T-cell (primary cell): ENCODE measurements around the gene NUDT22. TPM values are rescaled to one million over a fixed set of nuclear protein-coding genes. Genes with fewer than 3 reads are reported as not detected.

ENCODE experiments used
- ATAC-seq, 4 experiments: fragments of 200-7000 bp in 3 of 4; fragments of 150-1000 bp in 1 of 4; cut with Tn5 transposase; replicated peaks in 1 of 4; 1 replicate in 3 of 4; 2 replicates in 1 of 4; pipeline ENCODE4 v1.10.0; 2021; ENCODE audit warnings: moderate library complexity in 3 of 4, mild to moderate bottlenecking in 2 of 4, moderate number of reproducible peaks in 1 of 4
- CTCF ChIA-PET, 2 donors: fragments of 300-600 bp; sonication (Branson Sonifier 250); formaldehyde crosslinking; loops; one replicate each; lab custom pipeline; 2022; ENCODE audit warnings: antibody characterized with exemption in 2 of 2; lab: Charles Lee
- POLR2A ChIA-PET, 2 donors: fragments of 300-600 bp; sonication (Branson Sonifier 250); formaldehyde crosslinking; loops; one replicate each; lab custom pipeline; 2022; ENCODE audit warnings: antibody characterized with exemption in 2 of 2; lab: Charles Lee
- DNase-seq, 35 experiments: peaks; one replicate each; pipeline versions ENCODE4 v3.0.0 to v3.0.0-alpha.2; 2013 to 2023
- H3K27ac ChIP-seq: one replicate; pipeline ENCODE4 v1.5.1; 2013; ENCODE audit warnings: low read length
- H3K27me3 ChIP-seq, 2 experiments: replicated peaks in 1 of 2; 1 replicate in 1 of 2; 2 replicates in 1 of 2; pipeline versions ENCODE4 v1.6.1 to v1.7.0; 2013; ENCODE audit warnings: low read length in 1 of 2, mixed read lengths in 1 of 2; ENCODE audit not compliant: control insufficient read depth in 2 of 2, insufficient read depth in 2 of 2; ENCODE audit errors: extremely low read depth in 1 of 2
- H3K36me3 ChIP-seq, 2 donors: 1 replicate in 1 of 2; 2 replicates in 1 of 2; pipeline versions ENCODE4 v1.6.1 to v1.7.0; 2013; ENCODE audit warnings: low read length in 1 of 2; ENCODE audit not compliant: control insufficient read depth in 2 of 2, insufficient read depth in 1 of 2; ENCODE audit errors: extremely low read depth in 1 of 2
- H3K4me1 ChIP-seq, 2 experiments: 1 replicate in 1 of 2; 2 replicates in 1 of 2; pipeline versions ENCODE4 v1.6.1 to v1.7.0; 2013; ENCODE audit warnings: low read length in 2 of 2, mixed read lengths in 1 of 2; ENCODE audit not compliant: insufficient read depth in 2 of 2, control insufficient read depth in 1 of 2; ENCODE audit errors: extremely low read depth in 1 of 2
- H3K4me3 ChIP-seq, 2 donors: 1 replicate in 1 of 2; 2 replicates in 1 of 2; pipeline versions ENCODE4 v1.5.1 to v1.7.0; 2013; ENCODE audit warnings: mild to moderate bottlenecking in 2 of 2, low read length in 1 of 2, moderate library complexity in 1 of 2; ENCODE audit not compliant: control insufficient read depth in 1 of 2; ENCODE audit errors: extremely low read depth in 1 of 2
- H3K9me3 ChIP-seq: 2 replicates; pipeline ENCODE4 v1.7.0; 2013
- H3K27ac Mint-ChIP-seq, 2 donors: one replicate each; pipeline ENCODE4 v1.8.0; 2020 to 2021; ENCODE audit warnings: mild to moderate bottlenecking in 2 of 2, mixed read lengths in 2 of 2
- H3K27me3 Mint-ChIP-seq, 2 donors: one replicate each; pipeline ENCODE4 v1.8.0; 2021 to 2022; ENCODE audit warnings: mixed read lengths in 2 of 2
- H3K36me3 Mint-ChIP-seq: one replicate; pipeline ENCODE4 v1.8.0; 2021; ENCODE audit warnings: mixed read lengths
- H3K4me1 Mint-ChIP-seq, 3 donors: one replicate each; pipeline ENCODE4 v1.8.0; 2020 to 2022; ENCODE audit warnings: mixed read lengths in 3 of 3, mild to moderate bottlenecking in 1 of 3
- H3K4me3 Mint-ChIP-seq, 3 donors: one replicate each; pipeline ENCODE4 v1.8.0; 2020 to 2022; ENCODE audit warnings: mild to moderate bottlenecking in 3 of 3, mixed read lengths in 3 of 3, moderate library complexity in 3 of 3
- H3K9me3 Mint-ChIP-seq, 3 donors: one replicate each; pipeline ENCODE4 v1.8.0; 2020 to 2022; ENCODE audit warnings: mixed read lengths in 3 of 3
- WGBS: methylation state at CpG from one replicate; pipeline ENCODE4 v1.1.5; 2013; ENCODE audit warnings: missing lambda C conversion rate; ENCODE audit not compliant: insufficient coverage; 5-methylcytosine and 5-hydroxymethylcytosine counted together
- total RNA-seq, 35 experiments: library from RNA in 6 of 35; stranded (reverse) in 6 of 35; fragments of 120-200 nt in 1 of 35; gene quantifications; one replicate each; pipeline versions ENCODE4 v1.2.1 to v1.2.4 and lab custom pipeline; 2013 to 2026

Gene NUDT22
- total RNA-seq, 5 donors from 2014 or later (not counting 1 experiment from before 2014, with no cell fraction given): 49.7 to 108 (median 97.5) TPM

- H3K36me3 ChIP-seq: peaks cover 16 to 52% of the 10 kb centered on the region in 2 donors
- no peak for DNase-seq
- Mint-ChIP-seq H3K36me3 (peaks cover 29% of the 10 kb centered on the region), H3K27me3 (no peaks in the 10 kb centered on the region), H3K4me1 (peaks cover 33 to 45% (median 44%) of the 10 kb centered on the region in 3 donors), H3K4me3 (no peak overlapping the region), H3K27ac (peak overlapping the region; percentile 85 to 87), H3K9me3 (no peaks in the 10 kb centered on the region)
- ChIA-PET POLR2A (interaction anchor here in 1 of 2 donors (0.6 kb wide), 1 partner anchor 101 kb away, joined by 3 read pairs; the partner anchor contains the start of gene ESRRA), CTCF (interaction anchor here (0.7 to 4.8 kb wide), 19 partner anchors 10 to 1477 kb away, joined by 3 to 122 read pairs (median 5); partner anchors contain the start of genes BAD (in 1 of the 2), CATSPERZ (in 1 of the 2), ESRRA (in 1 of the 2) and FKBP2 (in 1 of the 2))
- H3K27ac ChIP-seq: no peak overlapping the region
- 100% methylated on average over 3 of the region's 16 CpGs for WGBS
- H3K4me1 ChIP-seq: peaks cover 14 to 44% of the 10 kb centered on the region in 2 experiments
- no peaks in the 10 kb centered on the region for H3K27me3 ChIP-seq
- H3K9me3 ChIP-seq: no peaks in the 10 kb centered on the region
- no peak overlapping the region for H3K4me3 ChIP-seq
- no peak for ATAC-seq
These were observed 22.0 kb upstream of the NUDT22 start for GRCh38 chr11:64204080-64204440.

- Histone ChIP-seq H3K27me3 (no peaks in the 10 kb centered on the region), H3K9me3 (no peaks in the 10 kb centered on the region), H3K36me3 (peaks cover 18 to 55% of the 10 kb centered on the region in 2 donors), H3K4me1 (peaks cover 14 to 49% of the 10 kb centered on the region in 2 experiments), H3K27ac (no peak overlapping the region), H3K4me3 (no peak overlapping the region)
- H3K27me3 Mint-ChIP-seq: no peaks in the 10 kb centered on the region
- peaks cover 29% of the 10 kb centered on the region for H3K36me3 Mint-ChIP-seq
- peak overlapping the region; percentile 17 to 68 (median 65) for H3K4me3 Mint-ChIP-seq
- H3K27ac Mint-ChIP-seq: peak overlapping the region; percentile 85 to 87
- peak; percentile 46 to 70 (median 48) for ATAC-seq
- peak; percentile 68 to 95 (median 83) for DNase-seq
- no peaks in the 10 kb centered on the region for H3K9me3 Mint-ChIP-seq
- 17% methylated on average over 1 of the region's 7 CpGs for WGBS
- CTCF ChIA-PET: interaction anchor here (0.7 to 4.8 kb wide), 20 partner anchors 9 to 1477 kb away, joined by 3 to 122 read pairs (median 4); partner anchors contain the start of genes BAD (in 1 of the 2), CATSPERZ (in 1 of the 2), ESRRA (in 1 of the 2) and FKBP2 (in 1 of the 2)
- POLR2A ChIA-PET: interaction anchor here (0.6 to 1.0 kb wide), 4 partner anchors 97 to 222 kb away, joined by 3 to 7 read pairs (median 4); partner anchors contain the start of gene ESRRA (in 1 of the 2)
- H3K4me1 Mint-ChIP-seq: peaks cover 36 to 47% (median 47%) of the 10 kb centered on the region in 3 donors
These were observed 21.5 kb upstream of the NUDT22 start for GRCh38 chr11:64204464-64204989.

DNA sequence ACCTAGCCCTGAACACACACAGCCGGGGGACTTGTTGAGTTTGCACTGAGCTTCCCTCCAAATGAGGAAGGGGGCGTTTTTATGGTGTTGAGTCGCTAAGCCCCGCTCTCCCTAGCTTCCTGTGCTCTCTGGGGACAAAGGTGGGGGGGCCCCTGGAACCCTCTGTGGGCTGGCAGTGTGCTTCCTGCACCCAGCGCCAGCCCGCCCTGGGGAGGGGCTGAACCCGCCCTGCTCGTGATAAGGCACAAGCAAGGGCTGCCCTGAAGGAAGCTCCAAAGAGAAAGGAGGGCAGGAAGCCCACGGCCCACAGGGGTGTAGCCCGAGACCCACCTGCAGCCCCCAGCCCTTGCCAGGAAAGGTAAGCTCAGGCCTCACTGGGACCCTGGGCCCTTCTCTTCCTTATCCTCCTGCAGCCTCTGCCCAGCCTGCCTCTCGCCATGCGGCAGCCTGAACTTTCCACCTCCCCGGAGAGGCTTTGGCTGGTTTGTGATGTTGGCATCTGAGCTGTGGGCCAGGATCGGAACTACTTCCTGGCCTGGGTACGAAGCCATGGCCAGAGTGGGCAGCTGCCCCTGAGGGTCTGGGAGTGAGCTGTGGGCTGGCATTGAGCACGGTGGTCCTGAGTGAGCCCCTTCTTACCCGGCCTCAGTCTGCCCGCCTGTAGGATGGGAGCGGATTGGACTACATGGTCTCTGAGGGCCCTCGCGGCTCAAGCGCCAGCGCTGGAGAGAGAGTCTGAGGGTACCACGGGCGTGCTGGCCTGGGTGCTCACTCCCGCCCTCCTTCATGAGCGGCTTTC lies 19.4 kb upstream of the NUDT22 start, which contains the start of gene FERMT3:
Gene FERMT3 (plus strand): TSS at position 265 of the 799 bp plus-strand sequence. CDS start 644 bp downstream, outside the sequence.
- Histone ChIP-seq H3K27ac (peak within 1 kb of the TSS; percentile 60), H3K9me3 (no peaks in the 10 kb centered on the region), H3K36me3 (peaks cover 23 to 54% of the 10 kb centered on the region in 2 donors), H3K4me1 (peaks cover 14 to 58% of the 10 kb centered on the region in 2 experiments), H3K4me3 (peak within 1 kb of the TSS; percentile 87 to 100), H3K27me3 (no peaks in the 10 kb centered on the region)
- peak; percentile 72 to 75 (median 74) for ATAC-seq
- Mint-ChIP-seq H3K4me3 (peak within 1 kb of the TSS; percentile 90 to 92 (median 91)), H3K4me1 (peaks cover 38 to 52% (median 52%) of the 10 kb centered on the region in 3 donors), H3K36me3 (peaks cover 15% of the 10 kb centered on the region), H3K9me3 (no peaks in the 10 kb centered on the region), H3K27ac (peak within 1 kb of the TSS; percentile 95), H3K27me3 (no peaks in the 10 kb centered on the region)
- ChIA-PET POLR2A (interaction anchor here (0.6 to 1.8 kb wide), 2 partner anchors 101 to 111 kb away, joined by 3 to 6 read pairs; partner anchors contain the start of genes PRDX5 (in 1 of the 2) and TRMT112 (in 1 of the 2)), CTCF (interaction anchor here (0.6 to 4.8 kb wide), 14 partner anchors 8 to 111 kb away, joined by 3 to 122 read pairs (median 4); partner anchors contain the start of genes CATSPERZ (in 1 of the 2), ESRRA (in 1 of the 2), FKBP2 (in 1 of the 2) and NUDT22 (in 1 of the 2))
- WGBS: 0% methylated on average over 20 of the region's 27 CpGs
- DNase-seq: peak; percentile 56 to 83 (median 65)

DNA sequence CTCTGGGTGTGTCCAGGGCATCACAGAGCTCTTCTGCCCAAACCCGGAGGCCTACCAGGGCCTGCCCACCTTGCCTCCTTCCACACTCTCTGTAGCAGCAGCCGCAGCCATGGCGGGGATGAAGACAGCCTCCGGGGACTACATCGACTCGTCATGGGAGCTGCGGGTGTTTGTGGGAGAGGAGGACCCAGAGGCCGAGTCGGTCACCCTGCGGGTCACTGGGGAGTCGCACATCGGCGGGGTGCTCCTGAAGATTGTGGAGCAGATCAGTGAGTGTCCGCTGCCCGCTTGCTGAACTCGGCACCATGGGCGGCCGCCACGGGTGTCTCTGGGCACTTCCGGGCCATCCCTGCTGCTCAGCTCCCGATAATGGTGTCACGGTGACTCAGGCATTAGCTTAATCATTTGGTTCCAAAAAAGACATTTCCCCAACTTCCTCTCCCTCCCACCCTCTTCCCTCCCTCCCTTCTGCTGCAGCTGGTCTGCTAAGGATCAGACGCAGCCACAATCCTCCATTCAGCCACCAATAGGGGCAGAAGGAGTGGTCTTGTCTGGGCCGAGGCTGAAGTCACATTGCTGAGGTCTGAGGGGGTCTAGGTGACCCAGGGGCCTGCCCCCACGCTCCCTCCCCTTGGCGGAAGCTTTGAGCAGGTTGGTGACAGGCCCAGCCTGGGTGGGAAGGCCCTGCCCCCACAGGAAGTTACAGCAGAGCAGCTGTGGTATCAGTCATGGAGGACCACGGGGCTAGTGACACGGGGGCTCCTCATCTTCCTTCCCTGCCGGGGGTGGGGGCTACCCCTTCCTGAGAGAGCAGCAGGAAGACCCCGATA lies 18.6 kb upstream of the NUDT22 start:
- H3K27me3 ChIP-seq: no peaks in the 10 kb centered on the region
- H3K27ac ChIP-seq: peak overlapping the region; percentile 60
- POLR2A ChIA-PET: interaction anchor here (0.5 to 0.6 kb wide), 4 partner anchors 60 to 161 kb away, joined by 3 to 9 read pairs (median 4); no protein-coding TSS in a partner anchor
- peaks cover 22 to 59% of the 10 kb centered on the region in 2 donors for H3K36me3 ChIP-seq
- Mint-ChIP-seq H3K27ac (peak overlapping the region; percentile 95), H3K9me3 (no peaks in the 10 kb centered on the region), H3K4me3 (peak overlapping the region; percentile 90 to 92 (median 91)), H3K4me1 (peaks cover 40 to 58% (median 57%) of the 10 kb centered on the region in 3 donors), H3K36me3 (peaks cover 17% of the 10 kb centered on the region), H3K27me3 (no peaks in the 10 kb centered on the region)
- peak; percentile 70 to 76 (median 72) for ATAC-seq
- H3K9me3 ChIP-seq: no peaks in the 10 kb centered on the region
- WGBS: 0% methylated on average over 18 of the region's 30 CpGs
- peak; percentile 58 to 83 (median 72) for DNase-seq
- peaks cover 14 to 63% of the 10 kb centered on the region in 2 experiments for H3K4me1 ChIP-seq
- peak overlapping the region; percentile 87 to 100 for H3K4me3 ChIP-seq
- CTCF ChIA-PET: interaction anchor here (0.5 to 4.8 kb wide), 12 partner anchors 11 to 591 kb away, joined by 3 to 122 read pairs (median 4); partner anchors contain the start of genes NUDT22 (in 2 of the 2), CATSPERZ (in 1 of the 2), ESRRA (in 1 of the 2) and PRDX5 (in 1 of the 2)

DNA sequence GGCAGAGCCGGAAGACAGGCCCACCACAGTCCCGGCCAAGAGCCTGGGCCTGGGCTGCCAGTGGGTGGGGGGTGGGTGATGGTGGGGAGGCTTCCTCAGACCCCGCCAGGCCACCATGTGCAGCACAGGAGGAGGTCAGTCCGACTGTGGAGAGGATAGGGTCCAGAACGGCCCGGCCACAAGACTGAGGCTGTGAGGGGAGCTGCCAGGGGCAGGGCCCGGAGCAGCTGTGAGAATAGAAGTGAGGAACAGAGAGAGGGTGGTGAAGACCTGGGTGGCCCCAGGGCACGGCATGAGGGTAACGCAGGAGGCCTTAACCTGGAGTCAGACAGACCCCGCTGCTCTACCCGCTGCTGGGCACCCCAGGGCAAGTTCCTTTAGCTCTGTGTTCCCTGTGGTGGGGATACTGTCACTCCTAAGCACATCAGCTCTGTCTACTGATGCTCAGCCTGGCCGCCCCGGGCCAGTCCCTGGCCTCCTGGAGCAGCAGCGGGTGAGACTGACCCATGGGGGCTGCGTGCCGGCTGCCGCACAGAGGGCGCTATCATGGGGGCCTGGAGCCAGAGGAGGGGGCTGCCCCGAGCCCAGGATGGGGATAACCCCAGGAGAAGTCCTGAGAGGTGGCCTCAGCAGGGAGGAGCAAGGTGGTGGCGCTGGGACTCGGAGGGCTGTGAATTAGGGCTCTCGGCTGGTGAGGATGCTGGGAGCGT lies 17.8 kb upstream of the NUDT22 start:
- no peaks in the 10 kb centered on the region for H3K9me3 Mint-ChIP-seq
- peak overlapping the region; percentile 87 to 100 for H3K4me3 ChIP-seq
- WGBS: 46% methylated on average over 17 of the region's 23 CpGs
- peak overlapping the region; percentile 90 to 92 (median 91) for H3K4me3 Mint-ChIP-seq
- H3K4me1 ChIP-seq: peaks cover 14 to 63% of the 10 kb centered on the region in 2 experiments
- ChIA-PET CTCF (interaction anchor here (0.5 to 4.8 kb wide), 6 partner anchors 17 to 590 kb away, joined by 3 to 122 read pairs (median 6); partner anchors contain the start of genes CATSPERZ (in 1 of the 2), ESRRA (in 1 of the 2), NUDT22 (in 1 of the 2) and TRPT1 (in 1 of the 2)), POLR2A (interaction anchor here in 1 of 2 donors (0.5 to 0.6 kb wide), 2 partner anchors 59 to 75 kb away, joined by 3 to 4 read pairs; no protein-coding TSS in a partner anchor)
- H3K27me3 Mint-ChIP-seq: no peaks in the 10 kb centered on the region
- H3K27me3 ChIP-seq: no peaks in the 10 kb centered on the region
- H3K27ac ChIP-seq: peak overlapping the region; percentile 60
- no peaks in the 10 kb centered on the region for H3K9me3 ChIP-seq
- peaks cover 23 to 53% of the 10 kb centered on the region in 2 donors for H3K36me3 ChIP-seq
- H3K4me1 Mint-ChIP-seq: peaks cover 41 to 60% (median 60%) of the 10 kb centered on the region in 3 donors
- H3K27ac Mint-ChIP-seq: peak overlapping the region; percentile 95
- H3K36me3 Mint-ChIP-seq: peaks cover 17% of the 10 kb centered on the region
- no peak for DNase-seq
- ATAC-seq: peak in 1 of 4 experiments; percentile 1
